H9 (cell line): ENCODE results near the gene SMARCA2. TPM values are rescaled to one million over a fixed set of nuclear protein-coding genes. Genes with fewer than 3 reads are reported as not detected.

Experiments used
- DNase-seq: peaks from one replicate; pipeline ENCODE4 v3.0.0-alpha.2; 2017
- H2AFZ ChIP-seq: one replicate; pipeline ENCODE4 v1.6.1; 2013; ENCODE audit warnings: mild to moderate bottlenecking, low read length, control low read depth, moderate library complexity
- H2AK5ac ChIP-seq: 2 replicates; pipeline ENCODE4 v1.6.1; 2013; ENCODE audit warnings: low read length, control low read depth, mixed read lengths; ENCODE audit not compliant: insufficient read length
- H2BK120ac ChIP-seq: one replicate; pipeline ENCODE4 v1.6.1; 2013; ENCODE audit warnings: low read depth, mild to moderate bottlenecking, low read length, control low read depth, inconsistent platforms; ENCODE audit not compliant: poor library complexity, severe bottlenecking
- H2BK12ac ChIP-seq: 2 replicates; pipeline ENCODE4 v1.6.1; 2013; ENCODE audit warnings: low read length, control low read depth, mixed read lengths, low read depth; ENCODE audit not compliant: insufficient read length
- H2BK15ac ChIP-seq: 2 replicates; pipeline ENCODE4 v1.6.1; 2013; ENCODE audit warnings: low read depth, low read length, control low read depth
- H2BK20ac ChIP-seq: one replicate; pipeline ENCODE4 v1.6.1; 2013; ENCODE audit warnings: low read depth, mild to moderate bottlenecking, low read length, control low read depth, inconsistent platforms; ENCODE audit not compliant: poor library complexity, severe bottlenecking
- H2BK5ac ChIP-seq: 2 replicates; pipeline ENCODE4 v1.6.1; 2013; ENCODE audit warnings: low read length, control low read depth, mixed read lengths; ENCODE audit not compliant: insufficient read length
- H3K14ac ChIP-seq: 2 replicates; pipeline ENCODE4 v1.6.1; 2013; ENCODE audit warnings: low read length, control low read depth; ENCODE audit not compliant: insufficient read depth
- H3K18ac ChIP-seq: 2 replicates; pipeline ENCODE4 v1.6.1; 2013; ENCODE audit warnings: low read depth, mild to moderate bottlenecking, mixed read lengths, low read length, control low read depth; ENCODE audit not compliant: insufficient read length
- H3K23ac ChIP-seq: 2 replicates; pipeline ENCODE4 v1.6.1; 2013; ENCODE audit warnings: low read length, control low read depth, mixed read lengths, low read depth; ENCODE audit not compliant: insufficient read length
- H3K23me2 ChIP-seq: 2 replicates; pipeline ENCODE4 v1.6.1; 2013; ENCODE audit warnings: low read depth, mild to moderate bottlenecking, mixed read lengths, low read length, control low read depth; ENCODE audit not compliant: insufficient read length, poor library complexity, severe bottlenecking
- H3K27ac ChIP-seq: 2 replicates; pipeline ENCODE4 v1.5.1; 2013; ENCODE audit warnings: low read length, control low read depth, mixed read lengths, low read depth; ENCODE audit not compliant: insufficient read length
- H3K27me3 ChIP-seq: 2 replicates; pipeline ENCODE4 v1.6.1; 2013; ENCODE audit warnings: low read length, control low read depth, inconsistent platforms; ENCODE audit not compliant: insufficient read depth
- H3K4ac ChIP-seq: 2 replicates; pipeline ENCODE4 v1.6.1; 2013; ENCODE audit warnings: low read depth, mild to moderate bottlenecking, control low read depth, inconsistent platforms, low read length, moderate library complexity
- H3K4me1 ChIP-seq: 2 replicates; pipeline ENCODE4 v1.6.1; 2013; ENCODE audit warnings: low read length, control low read depth, inconsistent platforms; ENCODE audit not compliant: insufficient read depth
- H3K4me2 ChIP-seq: 2 replicates; pipeline ENCODE4 v1.6.1; 2013; ENCODE audit warnings: low read length, control low read depth, mixed read lengths; ENCODE audit not compliant: insufficient read length, insufficient read depth
- H3K56ac ChIP-seq: 2 replicates; pipeline ENCODE4 v1.6.1; 2013; ENCODE audit warnings: low read depth, mild to moderate bottlenecking, mixed read lengths, low read length, control low read depth; ENCODE audit not compliant: insufficient read length
- H3K79me1 ChIP-seq: 2 replicates; pipeline ENCODE4 v1.6.1; 2013; ENCODE audit warnings: low read depth, mild to moderate bottlenecking, moderate library complexity, low read length, control low read depth, inconsistent platforms; ENCODE audit not compliant: insufficient read depth, poor library complexity, severe bottlenecking
- H3K79me2 ChIP-seq: 2 replicates; pipeline ENCODE4 v1.6.1; 2013; ENCODE audit warnings: low read length, control low read depth, inconsistent platforms; ENCODE audit not compliant: insufficient read depth
- H3K9ac ChIP-seq: 2 replicates; pipeline ENCODE4 v1.6.1; 2013; ENCODE audit warnings: low read length, control low read depth, mixed read lengths; ENCODE audit not compliant: insufficient read length; ENCODE audit errors: extremely low read depth
- H3K9me3 ChIP-seq: one replicate; pipeline ENCODE4 v1.6.1; 2013; ENCODE audit warnings: low read depth, low read length, inconsistent platforms; ENCODE audit not compliant: control insufficient read depth
- H3T11ph ChIP-seq: one replicate; pipeline ENCODE4 v1.6.1; 2013; ENCODE audit warnings: mild to moderate bottlenecking, low read length, control low read depth, inconsistent platforms
- H4K20me1 ChIP-seq: one replicate; pipeline ENCODE4 v1.6.1; 2013; ENCODE audit not compliant: control insufficient read depth, insufficient read length, insufficient read depth
- H4K5ac ChIP-seq: 2 replicates; pipeline ENCODE4 v1.6.1; 2013; ENCODE audit warnings: low read depth, mild to moderate bottlenecking, mixed read lengths, low read length, control low read depth; ENCODE audit not compliant: insufficient read length
- H4K8ac ChIP-seq: replicated peaks from 2 replicates; pipeline ENCODE4 v1.6.1; 2013; ENCODE audit warnings: low read length, control low read depth, mixed read lengths, low read depth; ENCODE audit not compliant: insufficient read length
- H4K91ac ChIP-seq: 2 replicates; pipeline ENCODE4 v1.6.1; 2013; ENCODE audit warnings: low read depth, mild to moderate bottlenecking, moderate library complexity, mixed read lengths, low read length, control low read depth; ENCODE audit not compliant: insufficient read length
- H3K27ac Mint-ChIP-seq, 3 experiments: 2 replicates in 2 of 3; 3 replicates in 1 of 3; pipeline ENCODE4 v1.8.0; 2020 to 2021; ENCODE audit warnings: mixed read lengths in 3 of 3, mild to moderate bottlenecking in 1 of 3, moderate library complexity in 1 of 3
- H3K27me3 Mint-ChIP-seq: 2 replicates; pipeline ENCODE4 v1.8.0; 2021; ENCODE audit warnings: low read depth, mild to moderate bottlenecking, moderate library complexity, mixed read lengths
- H3K36me3 Mint-ChIP-seq, 3 experiments: 2 replicates in 2 of 3; 3 replicates in 1 of 3; pipeline ENCODE4 v1.8.0; 2020 to 2021; ENCODE audit warnings: low read depth in 3 of 3, mixed read lengths in 3 of 3; ENCODE audit not compliant: insufficient read depth in 1 of 3
- H3K4me1 Mint-ChIP-seq, 2 experiments: 2 replicates each; pipeline ENCODE4 v1.8.0; 2020; ENCODE audit warnings: mixed read lengths in 2 of 2
- H3K4me3 Mint-ChIP-seq, 2 experiments: 2 replicates in 1 of 2; 3 replicates in 1 of 2; pipeline ENCODE4 v1.8.0; 2020 to 2021; ENCODE audit warnings: mild to moderate bottlenecking in 2 of 2, mixed read lengths in 2 of 2, moderate library complexity in 1 of 2
- H3K9me3 Mint-ChIP-seq, 2 experiments: 2 replicates in 1 of 2; 3 replicates in 1 of 2; pipeline ENCODE4 v1.8.0; 2020; ENCODE audit warnings: mild to moderate bottlenecking in 2 of 2, mixed read lengths in 2 of 2, moderate library complexity in 1 of 2
- total RNA-seq: library from RNA; stranded (reverse); gene quantifications from 2 replicates; pipeline ENCODE4 v1.2.1, GENCODE V29; 2021
- TF ChIP-seq, protein P1 (sequence below): fragments of 200-600 bp; sonication (generic); conservative IDR thresholded peaks from 3 replicates; pipeline ENCODE4 v1.8.0; 2021; ENCODE audit warnings: antibody characterized with exemption, mild to moderate bottlenecking

The SMARCA2 gene
- total RNA-seq, 1 experiment from 2014 or later, result 15.3 TPM

DNA sequence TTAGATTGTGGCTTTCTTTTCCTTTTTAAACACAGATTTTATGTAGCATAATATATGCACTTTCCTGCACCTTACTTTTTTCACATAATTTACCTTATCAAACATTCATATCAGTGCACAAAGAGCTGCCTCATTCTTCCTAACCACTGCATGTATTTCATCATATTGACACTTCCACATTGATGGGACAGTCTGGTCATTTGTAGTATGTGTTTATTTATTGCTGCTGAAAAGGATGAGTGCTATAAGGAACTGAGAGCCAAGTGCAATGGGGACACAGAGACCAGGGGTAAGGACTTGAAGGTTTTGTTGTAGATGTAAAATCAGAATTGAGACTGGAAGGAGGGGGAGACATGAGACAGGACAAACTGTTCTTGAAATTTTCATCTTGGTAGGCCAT is 193.8 kb downstream of the SMARCA2 start:
- H3K9ac ChIP-seq, result no peak overlapping the region

More for the DNA sequence above, 193.8 kb downstream of the SMARCA2 start:
- Histone ChIP-seq H4K20me1 (peaks cover 2% of the 10 kb centered on the region), H3K18ac (no peak overlapping the region), H4K91ac (no peak overlapping the region), H3K4me2 (no peak overlapping the region), H3K56ac (no peak overlapping the region), H2BK15ac (no peak overlapping the region), H3K27me3 (no peaks in the 10 kb centered on the region), H2AFZ (no peak overlapping the region), H3K9me3 (no peaks in the 10 kb centered on the region), H2BK120ac (no peak overlapping the region), H3K23me2 (no peaks in the 10 kb centered on the region), H3K79me2 (no peaks in the 10 kb centered on the region), H3K4me1 (no peaks in the 10 kb centered on the region), H3K27ac (no peak overlapping the region), H3K23ac (no peak overlapping the region), H2BK12ac (no peak overlapping the region), H2BK5ac (no peak overlapping the region), H3K79me1 (no peaks in the 10 kb centered on the region), H3T11ph (no peak overlapping the region), H2BK20ac (no peak overlapping the region), H2AK5ac (no peak overlapping the region), H3K14ac (no peak overlapping the region), H4K8ac (no peak overlapping the region), H3K4ac (no peak overlapping the region), H4K5ac (no peak overlapping the region)
- TF ChIP-seq, protein P1, sequence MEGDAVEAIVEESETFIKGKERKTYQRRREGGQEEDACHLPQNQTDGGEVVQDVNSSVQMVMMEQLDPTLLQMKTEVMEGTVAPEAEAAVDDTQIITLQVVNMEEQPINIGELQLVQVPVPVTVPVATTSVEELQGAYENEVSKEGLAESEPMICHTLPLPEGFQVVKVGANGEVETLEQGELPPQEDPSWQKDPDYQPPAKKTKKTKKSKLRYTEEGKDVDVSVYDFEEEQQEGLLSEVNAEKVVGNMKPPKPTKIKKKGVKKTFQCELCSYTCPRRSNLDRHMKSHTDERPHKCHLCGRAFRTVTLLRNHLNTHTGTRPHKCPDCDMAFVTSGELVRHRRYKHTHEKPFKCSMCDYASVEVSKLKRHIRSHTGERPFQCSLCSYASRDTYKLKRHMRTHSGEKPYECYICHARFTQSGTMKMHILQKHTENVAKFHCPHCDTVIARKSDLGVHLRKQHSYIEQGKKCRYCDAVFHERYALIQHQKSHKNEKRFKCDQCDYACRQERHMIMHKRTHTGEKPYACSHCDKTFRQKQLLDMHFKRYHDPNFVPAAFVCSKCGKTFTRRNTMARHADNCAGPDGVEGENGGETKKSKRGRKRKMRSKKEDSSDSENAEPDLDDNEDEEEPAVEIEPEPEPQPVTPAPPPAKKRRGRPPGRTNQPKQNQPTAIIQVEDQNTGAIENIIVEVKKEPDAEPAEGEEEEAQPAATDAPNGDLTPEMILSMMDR, result no peak
- DNase-seq, result no peak
- H3K4me1 Mint-ChIP-seq, result peaks cover 3 to 5% of the 10 kb centered on the region in 2 experiments
- peaks cover 0 to 6% (median 0%) of the 10 kb centered on the region in 3 experiments; a peak in 2 of 7 replicates for H3K36me3 Mint-ChIP-seq
- no peaks in the 10 kb centered on the region for H3K27me3 Mint-ChIP-seq
- no peak overlapping the region for H3K27ac Mint-ChIP-seq
- no peak overlapping the region for H3K4me3 Mint-ChIP-seq
- H3K9me3 Mint-ChIP-seq, result peaks cover 0 to 3% of the 10 kb centered on the region in 2 experiments; a peak in 2 of 5 replicates
